Colonic mucosa (tissue), 4 donors: ENCODE measurements around the gene ARSB. TPM values are rescaled to one million over a fixed set of nuclear protein-coding genes. Genes with fewer than 3 reads are reported as not detected.

Experiments
- DNase-seq: peaks from one replicate; pipeline ENCODE4 v3.0.0-alpha.2; 2020
- H3K27ac ChIP-seq: fragments of 200-600 bp; one replicate; pipeline ENCODE4 v1.8.0; 2021
- H3K27me3 ChIP-seq: fragments of 200-600 bp; one replicate; pipeline ENCODE4 v1.8.0; 2021
- H3K36me3 ChIP-seq: fragments of 200-600 bp; one replicate; pipeline ENCODE4 v1.8.0; 2021
- H3K4me1 ChIP-seq: fragments of 200-600 bp; one replicate; pipeline ENCODE4 v1.8.0; 2021; ENCODE audit warnings: mild to moderate bottlenecking
- H3K4me3 ChIP-seq: fragments of 200-600 bp; one replicate; pipeline ENCODE4 v1.8.0; 2021
- H3K9ac ChIP-seq, 2 donors: one replicate each; pipeline ENCODE4 v1.7.0; 2013; ENCODE audit warnings: control low read depth in 2 of 2, low read depth in 2 of 2, low read length in 2 of 2
- H3K9me3 ChIP-seq: fragments of 200-600 bp; one replicate; pipeline ENCODE4 v1.8.0; 2021
- CTCF ChIP-seq: fragments of 200-600 bp; IDR thresholded peaks from one replicate; pipeline ENCODE4 v1.8.0; 2022; ENCODE audit warnings: antibody characterized with exemption, mild to moderate bottlenecking
- intact Hi-C: fragments of 100-400 bp; cut with DNase I; formaldehyde crosslinking; loops from one replicate; pipeline ENCODE4 v1.14.1; 2022
- total RNA-seq, 2 donors: library from RNA; stranded (reverse); fragmentation: NEBNext Ultra II Directional in 1 of 2; extraction: Animal tissue kit (Norgen Biotek cat#: 25700) in 1 of 2; gene quantifications; one replicate each; pipeline ENCODE4 v1.2.1, GENCODE V29; 2021
- donor health status: healthy.
- donor health status: DM: no; HTN: no; CAD: no.
- donor health status: DM: no; HTN: no; CAD: no.

ARSB gene
- total RNA-seq, 2 donors from 2014 or later: 10.1 to 11.4 TPM

GRCh38 chr5:78971998-78972397 is 13.1 kb downstream of the ARSB start:
- TF ChIP-seq CTCF: no peak
- intact Hi-C loops: no loop called here
- no peaks in the 10 kb centered on the region for H3K27me3 ChIP-seq
- DNase-seq: peak; percentile 60
- peaks cover 32% of the 10 kb centered on the region for H3K4me1 ChIP-seq
- H3K9me3 ChIP-seq: no peaks in the 10 kb centered on the region
- peak overlapping the region; percentile 60 for H3K27ac ChIP-seq
- H3K9ac ChIP-seq: no peak overlapping the region
- no peaks in the 10 kb centered on the region for H3K36me3 ChIP-seq
- H3K4me3 ChIP-seq: no peak overlapping the region

GRCh38 chr5:78968781-78969180 is 16.3 kb downstream of the ARSB start:
- Histone ChIP-seq H3K4me3 (no peak overlapping the region), H3K27me3 (no peaks in the 10 kb centered on the region), H3K9me3 (no peaks in the 10 kb centered on the region), H3K4me1 (peaks cover 24% of the 10 kb centered on the region), H3K36me3 (no peaks in the 10 kb centered on the region), H3K27ac (peak overlapping the region; percentile 68), H3K9ac (peak overlapping the region in 1 of 2 donors; percentile 38)
- peak; percentile 66 for DNase-seq
- intact Hi-C loops: no loop called here
- TF ChIP-seq CTCF: no peak

GRCh38 chr5:78964889-78965288 is 20.2 kb downstream of the ARSB start:
- H3K4me3 ChIP-seq: no peak overlapping the region
- peaks cover 3% of the 10 kb centered on the region for H3K4me1 ChIP-seq
- H3K36me3 ChIP-seq: no peaks in the 10 kb centered on the region
- TF ChIP-seq CTCF: peak; percentile 47
- intact Hi-C loops: loop anchor here (5.0 kb wide), 2 partner anchors 63 to 428 kb away; no protein-coding TSS in a partner anchor
- no peak overlapping the region for H3K27ac ChIP-seq
- no peaks in the 10 kb centered on the region for H3K9me3 ChIP-seq
- no peak overlapping the region for H3K9ac ChIP-seq
- H3K27me3 ChIP-seq: no peaks in the 10 kb centered on the region
- no peak for DNase-seq

GRCh38 chr5:78961743-78962142 is 23.4 kb downstream of the ARSB start:
- TF ChIP-seq CTCF: no peak
- DNase-seq: no peak
- no peak overlapping the region for H3K4me3 ChIP-seq
- intact Hi-C loops: loop anchor here (5.0 kb wide), 2 partner anchors 59 to 424 kb away; no protein-coding TSS in a partner anchor
- no peaks in the 10 kb centered on the region for H3K27me3 ChIP-seq
- H3K27ac ChIP-seq: no peak overlapping the region
- H3K36me3 ChIP-seq: no peaks in the 10 kb centered on the region
- no peaks in the 10 kb centered on the region for H3K9me3 ChIP-seq
- no peaks in the 10 kb centered on the region for H3K4me1 ChIP-seq
- H3K9ac ChIP-seq: no peak overlapping the region

GRCh38 chr5:78959767-78960166 is 25.3 kb downstream of the ARSB start:
- Histone ChIP-seq H3K27ac (no peak overlapping the region), H3K9me3 (no peaks in the 10 kb centered on the region), H3K9ac (no peak overlapping the region), H3K36me3 (no peaks in the 10 kb centered on the region), H3K4me3 (no peak overlapping the region), H3K4me1 (no peaks in the 10 kb centered on the region), H3K27me3 (no peaks in the 10 kb centered on the region)
- no peak for TF ChIP-seq CTCF
- DNase-seq: no peak
- intact Hi-C loops: loop anchor here (5.0 to 10.0 kb wide), 4 partner anchors 57 to 495 kb away; no protein-coding TSS in a partner anchor
